Panc1 (cell line): ENCODE results near the gene DCANP1. TPM values are rescaled to one million over a fixed set of nuclear protein-coding genes. Genes with fewer than 3 reads are reported as not detected.
A peak's percentile ranks its signal among the peaks of the same experiment; 100 is the strongest.

Experiments
- ATAC-seq: fragments of 200-7000 bp; cut with Tn5 transposase; 2 replicates; pipeline ENCODE4 v1.9.1; 2020; ENCODE audit warnings: mild to moderate bottlenecking, moderate library complexity
- BruUV-seq: library from RNA; stranded (reverse); fragments of 400-500 nt; replicated peaks from 2 replicates; lab custom pipeline; 2021; lab: Mats Ljungman, UMichigan
- CTCF ChIA-PET: fragments of 300-600 bp; sonication (Branson Sonifier 250); formaldehyde crosslinking; loops from one replicate; lab custom pipeline; 2022; ENCODE audit warnings: antibody characterized with exemption; lab: Charles Lee
- POLR2A ChIA-PET: fragments of 300-600 bp; sonication (Branson Sonifier 250); formaldehyde crosslinking; loops from one replicate; lab custom pipeline; 2022; ENCODE audit warnings: antibody characterized with exemption; lab: Charles Lee
- DNase-seq: peaks from one replicate; pipeline ENCODE4 v3.0.0-alpha.2; 2010; ENCODE audit warnings: low read depth, low spot score
- H3K27ac ChIP-seq: 2 replicates; pipeline ENCODE4 v1.5.1; 2011; ENCODE audit warnings: mild to moderate bottlenecking, low read length, inconsistent platforms
- H3K27me3 ChIP-seq: fragments of 200-500 bp; sonication (Bioruptor generic); 2 replicates; pipeline ENCODE4 v1.6.0; 2014; ENCODE audit warnings: low read length, inconsistent platforms; ENCODE audit not compliant: control insufficient read depth, insufficient read depth
- H3K36me3 ChIP-seq: fragments of 200-500 bp; sonication (Bioruptor generic); 2 replicates; pipeline ENCODE4 v1.5.1; 2014; ENCODE audit warnings: inconsistent platforms, mild to moderate bottlenecking, low read length, moderate library complexity; ENCODE audit not compliant: control insufficient read depth, insufficient read depth
- H3K4me1 ChIP-seq: 2 replicates; pipeline ENCODE4 v1.5.1; 2011; ENCODE audit warnings: inconsistent platforms, mild to moderate bottlenecking, low read length, moderate library complexity; ENCODE audit not compliant: control insufficient read depth, insufficient read depth
- H3K4me3 ChIP-seq, 2 experiments: 2 replicates each; pipeline ENCODE4 v1.5.1; 2011 to 2012; ENCODE audit warnings: low read depth in 2 of 2, low read length in 2 of 2, mild to moderate bottlenecking in 2 of 2, inconsistent platforms in 1 of 2, moderate library complexity in 1 of 2
- H3K9me3 ChIP-seq: fragments of 200-500 bp; sonication (Bioruptor generic); 2 replicates; pipeline ENCODE4 v1.5.1; 2014; ENCODE audit warnings: low read depth, mild to moderate bottlenecking, inconsistent platforms, low read length, moderate library complexity; ENCODE audit not compliant: control insufficient read depth, insufficient read depth
- POLR2AphosphoS5 ChIP-seq: IDR thresholded peaks from 2 replicates; pipeline ENCODE4 v1.6.1; 2012; ENCODE audit warnings: mild to moderate bottlenecking, low read depth, low read length, moderate library complexity
- SIN3A ChIP-seq: IDR thresholded peaks from 2 replicates; pipeline ENCODE4 v1.6.1; 2012; ENCODE audit warnings: low read depth, mild to moderate bottlenecking, low read length, moderate library complexity, borderline replicate concordance; ENCODE audit not compliant: insufficient read depth
- TCF7L2 ChIP-seq: IDR thresholded peaks from 2 replicates; pipeline ENCODE4 v1.6.1; 2011; ENCODE audit warnings: mild to moderate bottlenecking, low read depth, low read length, inconsistent platforms
- in situ Hi-C: cut with HindIII; loops from 2 replicates; pipeline ENCODE4 v1.10.0; 2016; ENCODE audit warnings: low sequenced_read_pairs, low pct_unique_long_range_greater_than_20kb
- intact Hi-C: fragments of 100-400 bp; cut with micrococcal nuclease; formaldehyde crosslinking; loops from one replicate; pipeline ENCODE4 v1.10.0; 2022; ENCODE audit not compliant: unreplicated experiment
- total RNA-seq: library from RNA; stranded (reverse); gene quantifications from one replicate; pipeline ENCODE4 v1.2.1, GENCODE V29; 2021; ENCODE audit not compliant: unreplicated experiment
- TF ChIP-seq, protein P1 (sequence below), 2 experiments: IDR thresholded peaks; 2 replicates each; pipeline ENCODE4 v1.6.1; 2011 to 2012; ENCODE audit warnings: low read depth in 2 of 2, control low read depth in 1 of 2, low read length in 1 of 2, mild to moderate bottlenecking in 1 of 2, moderate library complexity in 1 of 2; ENCODE audit not compliant: insufficient read depth in 1 of 2
- TF ChIP-seq, protein P2 (sequence below): fragments of 450-650 bp; IDR thresholded peaks from 2 replicates; pipeline ENCODE4 v1.5.1; 2017; ENCODE audit warnings: mild to moderate bottlenecking

DCANP1 gene
- total RNA-seq, 1 experiment from 2014 or later, result not detected

DNA sequence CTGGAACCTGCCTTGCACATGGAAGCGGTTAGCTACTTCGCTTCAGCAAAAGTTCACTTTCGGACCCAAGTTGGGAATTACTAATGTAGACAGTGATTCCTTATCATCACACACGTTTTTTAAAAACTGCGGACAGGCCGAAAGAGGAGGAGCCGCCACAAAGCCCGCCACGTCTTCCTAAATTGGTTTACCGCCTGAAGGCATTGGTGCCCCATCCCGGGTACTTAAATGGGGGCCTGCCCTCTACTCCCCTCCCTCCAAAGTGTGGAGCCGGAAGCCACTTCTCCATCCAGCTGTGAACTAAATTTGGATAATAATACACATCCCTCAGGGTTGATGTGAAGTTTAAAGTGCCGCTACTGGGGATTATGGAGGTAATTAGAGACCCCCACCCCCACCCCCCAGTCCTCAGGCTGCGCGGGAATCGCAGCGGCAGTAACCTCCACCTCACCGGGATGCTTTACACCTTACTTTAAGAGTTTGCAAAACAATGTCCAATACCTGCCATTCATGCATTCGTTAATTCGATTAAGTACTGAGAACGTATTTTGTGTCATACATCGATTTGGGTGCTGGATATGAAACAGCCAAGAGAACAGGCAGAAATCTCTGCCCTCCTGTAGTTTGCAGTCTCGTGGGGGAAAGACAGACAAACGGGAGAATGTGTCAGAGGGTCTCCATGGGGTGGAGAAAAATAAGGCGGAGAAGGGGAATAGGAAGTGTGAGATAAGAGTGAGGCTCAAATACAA, 47.2 kb downstream of the DCANP1 start:
- intact Hi-C loops (no loop called here), in situ Hi-C loops (no loop called here)
- BruUV-seq, result no TSS peak
- TF ChIP-seq, protein P1, sequence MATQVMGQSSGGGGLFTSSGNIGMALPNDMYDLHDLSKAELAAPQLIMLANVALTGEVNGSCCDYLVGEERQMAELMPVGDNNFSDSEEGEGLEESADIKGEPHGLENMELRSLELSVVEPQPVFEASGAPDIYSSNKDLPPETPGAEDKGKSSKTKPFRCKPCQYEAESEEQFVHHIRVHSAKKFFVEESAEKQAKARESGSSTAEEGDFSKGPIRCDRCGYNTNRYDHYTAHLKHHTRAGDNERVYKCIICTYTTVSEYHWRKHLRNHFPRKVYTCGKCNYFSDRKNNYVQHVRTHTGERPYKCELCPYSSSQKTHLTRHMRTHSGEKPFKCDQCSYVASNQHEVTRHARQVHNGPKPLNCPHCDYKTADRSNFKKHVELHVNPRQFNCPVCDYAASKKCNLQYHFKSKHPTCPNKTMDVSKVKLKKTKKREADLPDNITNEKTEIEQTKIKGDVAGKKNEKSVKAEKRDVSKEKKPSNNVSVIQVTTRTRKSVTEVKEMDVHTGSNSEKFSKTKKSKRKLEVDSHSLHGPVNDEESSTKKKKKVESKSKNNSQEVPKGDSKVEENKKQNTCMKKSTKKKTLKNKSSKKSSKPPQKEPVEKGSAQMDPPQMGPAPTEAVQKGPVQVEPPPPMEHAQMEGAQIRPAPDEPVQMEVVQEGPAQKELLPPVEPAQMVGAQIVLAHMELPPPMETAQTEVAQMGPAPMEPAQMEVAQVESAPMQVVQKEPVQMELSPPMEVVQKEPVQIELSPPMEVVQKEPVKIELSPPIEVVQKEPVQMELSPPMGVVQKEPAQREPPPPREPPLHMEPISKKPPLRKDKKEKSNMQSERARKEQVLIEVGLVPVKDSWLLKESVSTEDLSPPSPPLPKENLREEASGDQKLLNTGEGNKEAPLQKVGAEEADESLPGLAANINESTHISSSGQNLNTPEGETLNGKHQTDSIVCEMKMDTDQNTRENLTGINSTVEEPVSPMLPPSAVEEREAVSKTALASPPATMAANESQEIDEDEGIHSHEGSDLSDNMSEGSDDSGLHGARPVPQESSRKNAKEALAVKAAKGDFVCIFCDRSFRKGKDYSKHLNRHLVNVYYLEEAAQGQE (IDR thresholded peaks at IDR 0.05; ENCODE audit: insufficient read depth in 1 of 2, low read depth in 2 of 2, low read length in 1 of 2), result no peak
- TF ChIP-seq SIN3A (no peak), POLR2AphosphoS5 (no peak), TCF7L2 (no peak)
- TF ChIP-seq, protein P2, sequence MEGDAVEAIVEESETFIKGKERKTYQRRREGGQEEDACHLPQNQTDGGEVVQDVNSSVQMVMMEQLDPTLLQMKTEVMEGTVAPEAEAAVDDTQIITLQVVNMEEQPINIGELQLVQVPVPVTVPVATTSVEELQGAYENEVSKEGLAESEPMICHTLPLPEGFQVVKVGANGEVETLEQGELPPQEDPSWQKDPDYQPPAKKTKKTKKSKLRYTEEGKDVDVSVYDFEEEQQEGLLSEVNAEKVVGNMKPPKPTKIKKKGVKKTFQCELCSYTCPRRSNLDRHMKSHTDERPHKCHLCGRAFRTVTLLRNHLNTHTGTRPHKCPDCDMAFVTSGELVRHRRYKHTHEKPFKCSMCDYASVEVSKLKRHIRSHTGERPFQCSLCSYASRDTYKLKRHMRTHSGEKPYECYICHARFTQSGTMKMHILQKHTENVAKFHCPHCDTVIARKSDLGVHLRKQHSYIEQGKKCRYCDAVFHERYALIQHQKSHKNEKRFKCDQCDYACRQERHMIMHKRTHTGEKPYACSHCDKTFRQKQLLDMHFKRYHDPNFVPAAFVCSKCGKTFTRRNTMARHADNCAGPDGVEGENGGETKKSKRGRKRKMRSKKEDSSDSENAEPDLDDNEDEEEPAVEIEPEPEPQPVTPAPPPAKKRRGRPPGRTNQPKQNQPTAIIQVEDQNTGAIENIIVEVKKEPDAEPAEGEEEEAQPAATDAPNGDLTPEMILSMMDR, result no peak
- H3K4me1 ChIP-seq, result peaks cover 22% of the 10 kb centered on the region
- peak overlapping the region; percentile 78 to 95 for H3K4me3 ChIP-seq
- ATAC-seq (no peak), DNase-seq (no peak)
- ChIA-PET POLR2A (no interaction called here), CTCF (no interaction called here)
- no peaks in the 10 kb centered on the region for H3K9me3 ChIP-seq
- H3K36me3 ChIP-seq, result peaks cover 5% of the 10 kb centered on the region; the same call in 1 of the 2 replicates
- peak overlapping the region; percentile 87 for H3K27ac ChIP-seq
- no peaks in the 10 kb centered on the region; the same call in 1 of the 2 replicates for H3K27me3 ChIP-seq

- H3K27ac ChIP-seq, result peak within 1 kb of the TSS; percentile 87
- in situ Hi-C loops, result no loop called here
- peak within 1 kb of the TSS; percentile 78 to 95 for H3K4me3 ChIP-seq
- intact Hi-C loops, result no loop called here
- DNase-seq (no peak), ATAC-seq (peak; percentile 94)
- CTCF ChIA-PET, result no interaction called here
- H3K36me3 ChIP-seq, result peaks cover 5% of the 10 kb centered on the region; the same call in 1 of the 2 replicates
- peaks cover 22% of the 10 kb centered on the region for H3K4me1 ChIP-seq
- POLR2A ChIA-PET, result no interaction called here
- no TSS peak for BruUV-seq
- TF ChIP-seq SIN3A (peak; percentile 23; the same call in 1 of the 2 replicates), POLR2AphosphoS5 (peak; percentile 74)
- TF ChIP-seq, protein P1 (IDR thresholded peaks at IDR 0.05; ENCODE audit: insufficient read depth in 1 of 2, low read depth in 2 of 2, low read length in 1 of 2), result no peak
- no peaks in the 10 kb centered on the region; the same call in 1 of the 2 replicates for H3K27me3 ChIP-seq
- no peaks in the 10 kb centered on the region for H3K9me3 ChIP-seq
Measured at GRCh38 chr5:135398855-135399793, 48.0 kb downstream of the DCANP1 start, which contains the start of gene MACROH2A1. MACROH2A1 (minus strand) TSS chr5:135399231; CDS start chr5:135389093, 10,138 bp downstream.
